GM23248 (cell line): ENCODE measurements around the gene TRPM4. TPM values are rescaled to one million over a fixed set of nuclear protein-coding genes. Genes with fewer than 3 reads are reported as not detected.
"Not testable (repeated sequence)": the region's sequence is repeated elsewhere in the genome, so short reads cannot be mapped to it uniquely, and the experiment has no call there.

Source experiments
- DNase-seq: peaks from one replicate; pipeline ENCODE4 v3.0.0-alpha.2; 2015
- H2AFZ ChIP-seq: fragments of 200-600 bp; sonication (generic); 2 replicates; pipeline ENCODE4 v1.6.1; 2016; ENCODE audit warnings: antibody characterized with exemption
- H3F3A ChIP-seq: fragments of 200-600 bp; sonication (generic); 2 replicates; pipeline ENCODE4 v1.6.1; 2016; ENCODE audit warnings: mild to moderate bottlenecking, antibody characterized with exemption, mixed run types; ENCODE audit not compliant: insufficient read depth
- H3K27ac ChIP-seq: fragments of 200-600 bp; sonication (generic); 2 replicates; pipeline ENCODE4 v1.5.1; 2016; ENCODE audit warnings: mild to moderate bottlenecking
- H3K27me3 ChIP-seq: fragments of 200-600 bp; sonication (generic); replicated peaks from 2 replicates; pipeline ENCODE4 v1.6.1; 2016; ENCODE audit warnings: mild to moderate bottlenecking; ENCODE audit not compliant: insufficient read depth
- H3K36me3 ChIP-seq: fragments of 200-600 bp; sonication (generic); 2 replicates; pipeline ENCODE4 v1.6.1; 2016; ENCODE audit warnings: low read depth, mild to moderate bottlenecking
- H3K4me1 ChIP-seq: fragments of 200-600 bp; sonication (generic); 2 replicates; pipeline ENCODE4 v1.6.1; 2016; ENCODE audit warnings: mild to moderate bottlenecking; ENCODE audit not compliant: insufficient read depth
- H3K4me2 ChIP-seq: fragments of 200-600 bp; sonication (generic); one replicate; pipeline ENCODE4 v1.6.1; 2016; ENCODE audit warnings: mild to moderate bottlenecking; ENCODE audit not compliant: unreplicated experiment
- H3K4me3 ChIP-seq: fragments of 200-600 bp; sonication (generic); 2 replicates; pipeline ENCODE4 v1.5.1; 2016; ENCODE audit warnings: mild to moderate bottlenecking
- H3K79me2 ChIP-seq: fragments of 200-600 bp; sonication (generic); 2 replicates; pipeline ENCODE4 v1.6.1; 2016; ENCODE audit warnings: mild to moderate bottlenecking; ENCODE audit not compliant: insufficient read depth
- H3K9ac ChIP-seq: fragments of 200-600 bp; sonication (generic); 2 replicates; pipeline ENCODE4 v1.6.1; 2016; ENCODE audit warnings: mild to moderate bottlenecking
- H3K9me2 ChIP-seq: fragments of 200-600 bp; sonication (generic); 2 replicates; pipeline ENCODE4 v1.6.1; 2016; ENCODE audit warnings: mixed run types, mild to moderate bottlenecking, moderate library complexity; ENCODE audit not compliant: insufficient read depth
- H3K9me3 ChIP-seq: fragments of 200-600 bp; sonication (generic); one replicate; pipeline ENCODE4 v1.6.1; 2017; ENCODE audit warnings: low read depth
- H4K20me1 ChIP-seq: fragments of 200-600 bp; sonication (generic); 2 replicates; pipeline ENCODE4 v1.6.0; 2016; ENCODE audit not compliant: insufficient read depth
- EZH2 ChIP-seq: fragments of 200-600 bp; sonication (generic); IDR thresholded peaks from 2 replicates; pipeline ENCODE4 v1.6.1; 2018; ENCODE audit warnings: antibody characterized with exemption, mild to moderate bottlenecking; ENCODE audit not compliant: insufficient read depth, poor library complexity, severe bottlenecking
- EZH2phosphoT487 ChIP-seq: fragments of 200-600 bp; sonication (generic); IDR thresholded peaks from 2 replicates; pipeline ENCODE4 v1.6.1; 2018; ENCODE audit warnings: antibody characterized with exemption, moderate library complexity, mild to moderate bottlenecking, low read depth; ENCODE audit not compliant: insufficient read depth
- WGBS, 2 experiments: methylation state at CpG; one replicate each; pipeline ENCODE4 v1.1.6; 2015 to 2017; ENCODE audit warnings: low lambda C conversion rate in 2 of 2, low coverage in 1 of 2; ENCODE audit errors: missing lambda C conversion rate in 2 of 2; 5-methylcytosine and 5-hydroxymethylcytosine counted together
- in situ Hi-C: fragments of 300-500 bp; cut with MboI; formaldehyde crosslinking; loops from 2 replicates; pipeline ENCODE4 v1.15.0; 2020
- polyA plus RNA-seq: library from polyadenylated mRNA; unstranded; fragments of >200 nt; fragmentation: Nextera tagmentation; extraction: Ambion mirVana; gene quantifications from 2 replicates; pipeline ENCODE4 v1.2.1, GENCODE V29; 2016
- total RNA-seq: library from RNA; depleted of rRNA; stranded (reverse); fragments of >200 nt; shearing (Covaris generic); gene quantifications from 2 replicates; pipeline ENCODE4 v1.2.3, GENCODE V29; 2014

The TRPM4 gene
- total and polyA plus RNA-seq, 2 experiments from 2014 or later, result 18.4 to 20.1 TPM

DNA sequence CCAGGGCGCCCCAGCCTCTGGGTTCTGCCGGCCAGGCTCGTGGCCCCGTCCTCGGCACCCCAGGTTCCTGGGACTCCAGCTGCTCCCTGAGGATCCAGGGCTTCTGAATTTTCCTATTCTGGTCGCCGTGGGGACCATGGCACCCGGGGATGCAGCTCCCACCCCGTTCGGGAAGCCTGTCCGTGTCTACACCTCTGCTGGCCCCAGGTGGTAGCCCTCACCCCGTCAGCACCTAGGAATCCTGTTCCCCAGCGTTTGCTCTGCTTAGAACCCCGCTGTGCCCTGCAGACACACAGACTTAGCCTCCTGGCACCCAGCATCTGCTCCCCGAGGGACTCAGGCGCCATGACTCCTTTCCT, 37.3 kb upstream of the TRPM4 start:
- H4K20me1 ChIP-seq, result no peaks in the 10 kb centered on the region
- no peaks in the 10 kb centered on the region; the same call in 1 of the 2 replicates for H3F3A ChIP-seq
- H3K9me2 ChIP-seq, result no peaks in the 10 kb centered on the region
- 22 to 23% methylated on average over 15 to 16 of the region's 16 CpGs for WGBS, 2 experiments
- H3K4me1 ChIP-seq, result peaks cover 7% of the 10 kb centered on the region
- no peaks in the 10 kb centered on the region for H3K36me3 ChIP-seq
- no peak for TF ChIP-seq EZH2
- TF ChIP-seq EZH2phosphoT487, result no peak
- H3K27ac ChIP-seq, result no peak overlapping the region
- in situ Hi-C loops, result no loop called here
- H2AFZ ChIP-seq, result no peak overlapping the region
- no peak overlapping the region for H3K4me2 ChIP-seq
- no peak for DNase-seq
- H3K79me2 ChIP-seq, result no peaks in the 10 kb centered on the region
- no peaks in the 10 kb centered on the region for H3K27me3 ChIP-seq
- H3K9ac ChIP-seq, result no peak overlapping the region
- no peak overlapping the region for H3K4me3 ChIP-seq
- H3K9me3 ChIP-seq, result no peaks in the 10 kb centered on the region

DNA sequence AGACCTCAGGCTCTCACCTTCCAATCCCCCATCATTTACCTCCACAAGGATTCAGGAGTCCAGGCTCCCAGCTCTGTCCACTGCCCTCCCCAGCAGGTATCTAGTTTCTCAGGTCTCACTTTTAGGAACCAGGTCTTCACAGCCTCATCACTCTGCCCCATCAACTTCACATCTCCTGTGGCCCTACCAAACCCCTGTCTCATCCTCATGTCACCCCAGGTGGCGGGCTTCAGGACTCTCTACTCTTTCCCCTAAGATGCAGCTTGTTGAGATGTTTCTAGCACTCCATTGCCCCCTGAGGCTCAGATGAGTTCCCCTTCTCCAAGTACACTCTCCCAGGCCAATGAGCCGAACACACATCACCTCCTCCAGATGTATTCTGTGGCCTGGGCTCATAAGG, 36.7 kb upstream of the TRPM4 start:
- no peaks in the 10 kb centered on the region for H3F3A ChIP-seq

DNA sequence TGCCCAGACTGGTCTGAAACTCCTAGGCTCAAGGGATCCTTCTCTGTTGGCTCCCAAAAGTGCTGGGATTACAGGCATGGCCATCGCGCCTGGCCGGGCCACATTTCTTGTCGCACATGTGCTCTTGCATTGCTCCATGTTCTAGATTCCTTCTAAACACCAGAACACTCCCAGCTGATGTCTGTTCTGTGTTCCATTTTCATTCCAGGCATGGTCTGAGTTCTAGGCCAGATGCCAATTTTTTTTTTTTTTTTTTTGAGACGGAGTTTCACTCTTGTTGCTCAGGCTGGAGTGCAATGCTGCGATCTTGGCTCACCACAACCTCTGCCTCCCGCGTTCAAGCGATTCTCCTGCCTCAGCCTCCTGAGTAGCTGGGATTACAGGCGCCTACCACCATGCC, 35.8 kb upstream of the TRPM4 start:
- H3F3A ChIP-seq, H3K79me2 ChIP-seq, H3K9ac ChIP-seq, DNase-seq, H3K9me3 ChIP-seq, H4K20me1 ChIP-seq, H3K27me3 ChIP-seq, H3K27ac ChIP-seq, H3K4me2 ChIP-seq, H3K9me2 ChIP-seq, H3K4me3 ChIP-seq, H3K36me3 ChIP-seq, H3K4me1 ChIP-seq, H2AFZ ChIP-seq, in situ Hi-C loops: not testable (repeated sequence)
- WGBS, 2 experiments, result 21 to 22% methylated on average over 10 of the region's 10 CpGs

More for the DNA sequence above, 36.7 kb upstream of the TRPM4 start:
- Histone ChIP-seq H3K4me1 (peaks cover 7% of the 10 kb centered on the region), H4K20me1 (no peaks in the 10 kb centered on the region), H3K9me3 (no peaks in the 10 kb centered on the region), H2AFZ (no peak overlapping the region), H3K9ac (no peak overlapping the region), H3K27me3 (no peaks in the 10 kb centered on the region; the same call in 1 of the 2 replicates), H3K27ac (no peak overlapping the region), H3K36me3 (no peaks in the 10 kb centered on the region), H3K79me2 (no peaks in the 10 kb centered on the region), H3K4me3 (no peak overlapping the region), H3K9me2 (no peaks in the 10 kb centered on the region), H3K4me2 (no peak overlapping the region)
- in situ Hi-C loops, result no loop called here
- no peak for TF ChIP-seq EZH2phosphoT487
- TF ChIP-seq EZH2, result no peak
- DNase-seq, result no peak
- 75 to 78% methylated on average over 2 of the region's 2 CpGs for WGBS, 2 experiments

DNA sequence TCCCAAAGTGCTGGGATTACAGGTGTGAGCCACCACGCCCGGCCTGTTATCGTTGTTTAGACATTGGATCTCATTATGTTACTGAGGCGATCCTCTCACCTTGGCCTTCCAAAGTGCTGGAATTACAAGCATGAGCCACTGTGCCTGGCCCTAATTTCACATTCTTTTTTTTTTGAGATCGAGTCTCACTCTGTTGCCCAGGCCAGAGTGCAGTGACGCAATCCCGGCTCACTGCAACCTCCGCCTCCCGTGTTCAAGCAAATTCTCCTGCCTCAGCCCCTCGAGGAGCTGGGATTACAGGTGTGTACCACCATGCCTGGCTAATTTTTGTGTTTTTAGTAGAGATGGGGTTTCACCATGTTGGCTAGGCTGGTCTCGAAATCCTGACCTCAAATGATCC, 34.3 kb upstream of the TRPM4 start:
- 73 to 74% methylated on average over 11 of the region's 11 CpGs for WGBS, 2 experiments
- not testable (repeated sequence) for H3K79me2 ChIP-seq, H3F3A ChIP-seq

DNA sequence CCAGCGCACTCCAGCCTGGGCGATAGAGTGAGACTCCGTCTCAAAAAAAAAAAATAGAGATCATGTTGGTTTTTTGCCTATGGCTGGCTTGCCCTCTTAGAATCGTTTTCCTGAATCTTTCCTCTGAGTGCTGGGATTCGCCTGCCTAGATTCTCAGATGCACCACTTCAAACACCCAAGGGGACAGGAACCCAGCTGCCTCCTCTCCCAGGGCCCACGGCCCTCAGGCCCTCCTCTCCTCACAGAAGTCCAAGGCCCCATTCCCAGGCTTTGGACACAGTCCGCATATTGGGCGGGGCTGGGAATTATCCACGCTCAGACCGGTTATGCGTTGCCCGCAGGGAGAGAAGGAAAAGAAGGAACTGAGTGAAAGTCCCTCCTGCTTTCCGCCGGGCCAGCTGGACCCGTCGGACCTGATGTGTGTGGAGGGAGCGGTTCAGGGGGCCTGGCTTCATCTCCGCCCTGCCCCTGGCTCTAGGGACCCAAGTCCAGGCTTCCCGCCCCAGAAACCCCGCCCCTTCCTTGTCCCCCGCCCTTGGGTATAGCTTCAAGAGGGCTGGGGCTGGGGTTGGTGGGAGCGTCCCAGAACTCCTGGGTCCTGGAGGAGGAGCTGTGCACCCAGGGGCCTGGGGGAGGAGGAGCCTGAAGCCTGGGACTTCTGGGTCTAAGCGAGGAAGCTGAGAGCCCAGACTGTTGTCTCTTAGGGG, 32.4 kb upstream of the TRPM4 start:
- no peak overlapping the region for H3K27ac ChIP-seq
- no peaks in the 10 kb centered on the region; the same call in 1 of the 2 replicates for H3K27me3 ChIP-seq
- 23 to 25% methylated on average over 22 to 23 of the region's 23 CpGs for WGBS, 2 experiments
- no peak overlapping the region for H3K4me3 ChIP-seq
- H3K36me3 ChIP-seq, result no peaks in the 10 kb centered on the region
- no peak overlapping the region for H3K9ac ChIP-seq
- H4K20me1 ChIP-seq, result no peaks in the 10 kb centered on the region
- H2AFZ ChIP-seq, result no peak overlapping the region
- H3F3A ChIP-seq, result 0 out of 2 replicates have a peak, but pooled peaks cover 4% of the 10 kb centered on the region
- in situ Hi-C loops, result no loop called here
- H3K4me1 ChIP-seq, result no peaks in the 10 kb centered on the region
- no peaks in the 10 kb centered on the region for H3K79me2 ChIP-seq
- H3K9me2 ChIP-seq, result no peaks in the 10 kb centered on the region
- TF ChIP-seq EZH2, result no peak
- H3K9me3 ChIP-seq, result no peaks in the 10 kb centered on the region
- H3K4me2 ChIP-seq, result no peak overlapping the region
- DNase-seq, result no peak

More for the DNA sequence above, 34.3 kb upstream of the TRPM4 start:
- H4K20me1 ChIP-seq, H3K27ac ChIP-seq, H3K27me3 ChIP-seq, H3K4me2 ChIP-seq, in situ Hi-C loops, DNase-seq, H3K9ac ChIP-seq, H2AFZ ChIP-seq, H3K9me3 ChIP-seq, H3K9me2 ChIP-seq, H3K36me3 ChIP-seq, H3K4me3 ChIP-seq, H3K4me1 ChIP-seq: not testable (repeated sequence)
